M059J (cell line): ENCODE data around the gene TMEM100. TPM values are rescaled to one million over a fixed set of nuclear protein-coding genes. Genes with fewer than 3 reads are reported as not detected.

Experiments
- DNase-seq: peaks from one replicate; pipeline ENCODE4 v3.0.0-alpha.2; 2012; ENCODE audit warnings: low read depth
- total RNA-seq: library from RNA; depleted of rRNA; stranded (reverse); fragments of >200 nt; shearing (Covaris generic); gene quantifications from 2 replicates; pipeline ENCODE4 v1.2.3, GENCODE V29; 2014; rRNA removed

The TMEM100 gene
- total RNA-seq = 0.07 and 0.22 TPM in 2 replicates

GRCh38 chr17:55722742-55723487 is at the start of gene TMEM100:
TSS of gene TMEM100 (minus strand) at chr17:55722864. CDS start at chr17:55721070, 1,794 bp downstream.
- DNase-seq = peak; percentile 76

DNA sequence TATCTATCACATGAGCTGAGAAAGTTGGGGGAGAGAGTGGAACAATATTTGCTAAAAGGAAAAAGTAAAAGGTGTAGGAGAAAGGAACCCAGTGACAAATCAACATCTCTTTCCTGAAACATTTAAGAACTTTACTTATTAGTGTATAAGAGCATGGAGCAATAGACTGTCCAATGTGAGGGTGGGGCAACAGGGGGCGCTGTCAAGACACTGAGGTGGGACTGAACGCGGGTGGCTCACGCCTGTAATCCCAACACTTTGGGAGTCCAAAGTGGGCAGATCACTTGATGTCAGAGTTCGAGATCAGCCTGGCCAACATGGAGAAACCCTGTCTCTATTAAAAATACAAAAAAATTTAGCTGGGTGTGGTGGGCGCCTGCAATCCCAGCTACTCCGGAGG is 49.4 kb upstream of the TMEM100 start:
- no peak for DNase-seq

DNA sequence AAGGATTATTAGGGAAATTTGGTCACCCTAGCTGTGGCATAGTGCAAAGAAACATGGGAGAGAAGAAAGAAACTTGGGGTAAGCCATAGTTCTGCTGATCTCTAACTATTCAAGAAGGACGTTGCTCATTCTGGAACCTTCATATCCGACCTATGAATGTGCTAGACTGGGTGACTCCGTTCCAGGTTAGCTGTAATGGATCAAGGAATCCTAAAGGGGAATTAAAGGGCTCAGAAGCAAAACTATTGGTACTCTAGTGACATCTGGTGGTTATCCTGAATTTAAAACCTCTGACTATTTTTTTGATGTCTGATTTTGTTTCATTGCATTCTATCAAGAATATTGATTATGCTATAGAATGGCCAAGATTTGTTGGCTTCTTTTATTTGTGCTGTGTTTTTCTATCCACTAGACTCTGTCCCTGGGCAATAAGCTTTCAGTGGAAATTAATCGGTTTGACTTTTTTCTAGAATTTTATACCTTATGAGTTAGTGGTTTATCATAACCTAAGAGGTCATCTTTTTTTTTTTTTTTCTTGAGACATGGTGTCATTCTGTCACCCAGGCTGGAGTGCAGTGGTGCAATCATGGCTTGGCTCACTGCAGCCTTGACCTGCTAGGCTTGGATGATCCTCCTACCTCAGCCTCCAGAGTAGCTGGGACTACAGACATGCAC is 47.7 kb upstream of the TMEM100 start:
- DNase-seq = peak; percentile 69

GRCh38 chr17:55769625-55770000 is 46.9 kb upstream of the TMEM100 start:
- peak; percentile 81 for DNase-seq

DNA sequence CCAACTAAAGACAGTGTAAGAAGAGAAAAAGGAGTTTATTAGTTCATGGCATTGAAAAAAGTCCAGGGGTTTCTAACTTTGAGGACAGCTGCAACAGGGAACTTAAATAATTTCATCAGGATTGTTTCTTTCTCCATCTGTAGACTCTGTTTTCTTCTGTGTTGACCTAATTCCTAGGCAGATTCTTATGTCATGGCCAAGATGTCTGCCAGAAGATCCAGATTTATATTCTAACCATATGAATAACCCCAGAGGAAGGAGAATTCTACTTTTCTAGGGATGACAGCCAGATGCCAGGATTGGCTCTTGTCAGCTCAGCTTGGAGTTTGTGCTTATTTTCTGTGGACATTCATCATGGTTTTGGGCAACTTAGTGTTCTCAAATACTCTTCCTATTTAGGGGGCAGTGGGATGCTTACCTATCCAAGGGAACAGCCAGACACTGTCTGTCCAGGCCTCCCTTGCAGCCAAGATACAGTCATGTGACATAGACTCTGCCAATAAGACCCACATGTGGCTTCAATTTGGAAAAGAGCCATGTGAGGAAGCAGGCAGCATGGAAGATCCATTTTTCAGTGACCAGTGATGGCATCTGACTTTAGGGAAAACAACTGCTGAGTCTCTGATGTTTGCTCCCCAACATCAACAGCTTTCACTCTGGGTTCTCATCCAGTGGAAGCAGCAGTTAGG is 46.4 kb upstream of the TMEM100 start:
- peak; percentile 37 for DNase-seq

DNA sequence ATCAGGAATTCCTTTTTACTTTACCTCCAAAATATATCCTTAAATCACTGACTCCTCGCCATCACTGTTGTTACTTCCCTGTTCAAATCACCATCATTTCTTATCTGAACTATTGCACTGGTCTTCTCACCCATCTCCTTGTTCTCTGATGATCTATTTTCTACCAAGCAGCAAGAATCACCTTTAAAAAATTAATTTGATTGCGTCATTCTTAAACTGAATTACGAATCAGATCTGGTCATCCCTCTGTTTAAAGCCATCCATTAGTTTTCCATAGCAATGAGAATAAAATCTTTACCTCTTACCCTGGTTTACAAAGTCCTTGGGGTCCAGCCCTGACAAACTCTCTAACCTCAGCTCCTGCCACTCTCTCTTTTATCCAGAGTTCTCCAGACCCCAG is 42.8 kb upstream of the TMEM100 start:
- no peak for DNase-seq

- DNase-seq = peak; percentile 34
These were observed 41.9 kb upstream of the TMEM100 start for GRCh38 chr17:55764610-55765009.

DNA sequence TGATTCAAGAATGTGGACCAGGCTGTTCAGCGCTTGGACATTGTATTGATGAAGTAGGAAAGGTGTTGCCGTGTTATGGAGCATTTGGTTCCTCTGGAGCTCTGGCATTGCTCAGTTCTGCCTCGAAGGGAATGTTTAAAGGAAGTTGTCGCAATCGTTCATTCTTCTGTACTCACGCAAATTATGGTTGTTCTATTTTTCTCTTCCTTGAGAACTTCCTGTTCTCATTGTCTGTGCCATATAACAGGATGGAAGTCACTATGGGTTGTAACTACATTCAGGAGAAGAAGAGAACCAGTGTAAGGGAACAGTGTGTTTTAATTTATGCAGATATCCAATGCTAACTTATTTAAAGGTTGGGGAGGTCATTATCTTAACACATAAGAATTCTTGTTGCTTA is 41.2 kb upstream of the TMEM100 start:
- no peak for DNase-seq

DNA sequence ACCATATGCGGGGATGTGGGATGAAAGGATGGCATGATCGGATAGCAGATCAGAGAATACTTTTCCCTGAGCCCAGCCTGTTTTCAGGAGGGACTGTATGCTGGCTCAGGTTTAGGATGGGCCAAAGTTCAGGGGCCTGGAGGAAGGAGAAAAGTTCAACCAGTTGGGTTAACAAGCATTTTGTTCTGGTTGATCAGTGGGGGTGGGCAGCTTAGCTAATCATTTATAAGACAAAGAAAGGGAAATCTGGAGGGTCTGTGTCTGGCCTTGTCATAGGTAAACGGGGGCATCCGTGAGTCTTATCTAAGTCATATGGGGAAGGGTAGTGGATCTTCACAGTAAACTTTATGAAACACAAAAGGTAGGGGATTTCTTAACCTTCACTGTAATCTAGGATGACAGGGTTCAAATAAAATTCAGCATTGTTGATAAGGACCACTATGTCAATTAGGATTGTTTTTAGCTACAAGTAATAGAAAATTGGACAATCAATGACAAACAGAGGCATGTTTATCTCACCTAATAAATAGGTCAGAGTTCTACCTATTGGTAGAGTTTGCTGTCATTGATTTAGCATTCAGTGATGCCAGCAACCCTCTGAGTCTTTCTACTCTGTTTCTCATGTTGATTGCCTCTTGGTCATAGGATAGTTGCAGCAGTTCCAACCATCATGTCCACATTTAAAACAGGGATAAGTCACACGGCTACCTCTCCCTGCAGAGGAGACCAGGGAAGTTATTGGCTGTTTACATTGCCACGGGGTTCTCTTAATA is 39.6 kb upstream of the TMEM100 start:
- no peak for DNase-seq

DNA sequence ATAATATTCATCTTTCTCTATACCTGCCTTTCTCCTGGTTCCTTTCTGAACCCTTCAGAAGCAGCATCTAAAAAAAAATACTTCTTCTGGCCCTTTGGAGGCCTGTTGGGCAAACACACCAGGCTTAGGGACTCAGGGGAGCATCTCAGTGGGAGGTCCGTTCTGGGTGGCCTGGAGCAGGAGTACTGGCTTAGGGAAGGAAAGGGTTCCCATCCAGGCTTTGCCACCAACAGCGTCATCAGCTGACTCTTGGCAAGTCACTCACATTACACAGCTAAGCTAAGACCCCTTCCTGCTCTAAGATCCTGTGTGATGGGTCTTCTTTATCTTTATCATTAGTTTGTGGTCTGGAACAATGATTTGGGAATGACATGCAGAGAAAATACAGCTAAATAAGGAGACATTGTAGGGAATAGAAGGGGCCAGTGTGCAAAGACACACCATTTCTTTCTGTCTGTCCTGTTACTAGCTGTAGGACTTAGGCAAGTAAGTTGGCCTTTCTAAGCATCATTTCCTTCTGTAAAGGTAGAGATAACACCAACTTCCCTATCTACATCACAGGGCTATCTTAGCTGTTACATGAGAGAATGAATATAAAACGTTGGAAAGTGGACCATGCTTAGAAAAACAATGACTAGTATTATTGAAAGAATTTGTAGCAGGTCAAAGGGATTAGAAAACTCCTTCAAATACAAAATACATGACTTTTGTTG is 38.1 kb upstream of the TMEM100 start:
- no peak for DNase-seq

DNA sequence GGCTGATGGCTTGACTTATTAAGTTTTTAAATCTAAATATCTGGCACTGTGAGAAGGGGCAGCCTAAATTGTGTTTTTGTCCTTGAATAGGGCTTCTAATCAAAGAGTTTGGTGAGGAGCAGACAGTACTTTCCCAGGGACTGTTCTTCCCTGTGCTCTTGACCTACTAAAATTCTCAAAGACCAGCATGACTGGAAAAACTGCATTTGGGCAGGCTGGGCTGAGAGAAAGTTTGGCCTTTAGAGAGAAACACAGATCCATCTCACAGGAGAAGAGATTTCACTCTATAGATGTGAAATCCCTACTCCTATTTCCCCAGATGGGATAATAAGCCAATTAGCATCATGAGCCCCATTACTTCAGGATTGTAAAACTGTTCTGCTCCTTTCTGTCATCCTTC is 35.5 kb upstream of the TMEM100 start:
- DNase-seq = no peak

- DNase-seq = no peak
These were observed 35.0 kb upstream of the TMEM100 start for GRCh38 chr17:55757659-55758058.

DNA sequence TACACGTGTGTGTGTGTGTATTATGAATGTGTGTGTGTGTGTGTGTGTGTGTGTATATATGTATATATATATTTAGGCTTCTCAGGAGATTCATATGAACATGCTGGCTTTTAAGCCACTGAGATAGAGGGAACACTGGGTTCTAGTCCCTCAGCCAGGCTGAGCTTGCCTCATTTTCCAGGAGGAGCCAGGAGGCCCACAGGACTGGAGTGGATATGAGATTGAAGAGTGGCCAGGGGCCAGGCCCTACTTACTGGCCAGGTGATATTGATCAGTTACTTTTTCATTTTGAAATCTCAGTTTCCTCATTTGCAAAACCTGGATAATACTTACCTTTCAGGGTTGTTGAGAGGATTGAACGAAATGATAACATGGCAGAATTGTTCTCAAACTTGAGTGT is 34.0 kb upstream of the TMEM100 start:
- DNase-seq = no peak

DNA sequence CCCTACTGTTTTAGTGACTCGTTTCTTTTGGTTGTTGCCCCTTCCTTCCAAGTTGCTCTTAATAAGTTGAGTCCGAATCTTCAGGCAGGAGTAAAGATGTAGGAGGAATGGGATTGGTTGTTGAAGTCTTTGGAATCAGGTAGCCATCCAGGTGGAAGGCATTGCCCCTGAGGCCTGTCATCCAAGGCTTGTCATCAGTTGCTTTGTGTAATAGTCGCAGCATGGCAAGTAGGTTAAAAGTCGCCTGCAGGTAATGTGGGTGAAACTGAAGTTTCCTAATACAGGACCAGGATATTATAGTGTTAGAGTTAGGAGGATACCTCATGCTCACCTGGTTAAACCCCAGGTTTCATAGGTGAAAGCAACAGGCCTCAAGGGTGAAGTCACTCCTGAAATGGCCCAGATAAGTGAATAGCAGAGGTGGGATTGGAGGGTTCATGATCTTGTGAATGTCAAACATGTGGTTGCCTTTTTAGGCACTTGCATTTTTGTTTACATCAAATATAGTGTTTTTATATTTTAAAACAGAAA is 29.1 kb upstream of the TMEM100 start:
- DNase-seq = no peak

DNA sequence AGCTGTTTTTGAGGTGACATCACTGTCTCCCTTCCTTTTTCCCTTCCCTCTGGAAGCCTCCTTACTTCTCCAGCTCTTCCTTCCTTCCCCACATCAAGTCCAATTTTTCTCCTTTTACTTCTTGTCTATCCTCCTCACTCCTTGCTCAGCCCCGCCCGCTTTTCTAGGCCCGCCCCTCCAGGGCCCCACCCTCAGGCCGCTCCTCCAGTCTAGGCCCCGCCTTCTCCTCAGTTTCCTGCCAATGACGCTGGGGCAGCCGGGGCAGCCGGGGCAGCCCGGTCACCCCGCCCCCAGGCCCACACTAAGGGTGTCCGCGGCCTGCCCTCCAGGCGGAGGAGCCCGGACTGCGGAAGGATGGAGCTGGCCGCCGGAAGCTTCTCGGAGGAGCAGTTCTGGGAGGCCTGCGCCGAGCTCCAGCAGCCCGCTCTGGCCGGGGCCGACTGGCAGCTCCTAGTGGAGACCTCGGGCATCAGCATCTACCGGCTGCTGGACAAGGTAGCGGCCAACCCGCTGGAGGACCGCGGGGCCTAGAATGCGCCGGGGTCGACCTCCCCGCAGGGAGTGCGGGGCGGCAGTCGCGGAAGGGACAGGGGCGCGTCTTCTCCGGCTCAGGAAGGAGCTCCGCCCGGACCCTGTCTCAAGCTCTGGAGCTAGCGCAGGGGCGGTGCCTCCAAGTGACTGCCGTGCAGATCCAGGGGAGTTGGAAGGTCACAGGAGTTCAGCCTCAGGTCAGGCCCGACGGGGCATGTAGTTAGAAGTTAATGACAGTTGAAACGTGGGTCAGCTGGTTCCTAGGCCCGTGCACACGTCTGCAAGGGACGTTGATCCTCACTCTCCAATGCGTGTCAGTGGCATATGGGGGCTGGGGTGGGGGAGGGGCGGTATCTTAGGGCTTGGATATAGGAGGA is 28.3 kb upstream of the TMEM100 start, which contains the start of gene PCTP:
Gene PCTP (plus strand): TSS at position 302 of the 908 bp plus-strand sequence. CDS start 53 bp downstream, at position 355.
- DNase-seq = peak; percentile 93

DNA sequence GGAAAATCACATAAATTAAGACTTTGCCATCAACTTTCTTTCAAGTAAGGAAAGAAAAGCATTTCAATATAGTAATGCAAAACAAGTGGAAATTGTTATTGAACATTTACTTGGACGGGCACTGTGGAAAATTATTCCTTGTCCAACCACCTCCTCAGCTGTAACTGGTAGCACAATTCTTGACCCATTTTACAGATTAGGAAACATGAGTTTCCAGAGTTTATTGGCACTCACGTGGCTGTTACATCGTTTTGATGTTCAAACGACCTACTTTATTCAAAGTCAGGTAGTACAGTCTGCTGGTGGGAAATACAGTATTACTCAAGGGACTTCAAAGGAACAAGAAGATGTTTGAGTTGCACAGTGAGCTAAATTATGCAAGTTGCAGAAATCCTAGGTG is 27.3 kb upstream of the TMEM100 start:
- DNase-seq = no peak

- no peak for DNase-seq
These were observed 26.2 kb upstream of the TMEM100 start for GRCh38 chr17:55748841-55749240.

DNA sequence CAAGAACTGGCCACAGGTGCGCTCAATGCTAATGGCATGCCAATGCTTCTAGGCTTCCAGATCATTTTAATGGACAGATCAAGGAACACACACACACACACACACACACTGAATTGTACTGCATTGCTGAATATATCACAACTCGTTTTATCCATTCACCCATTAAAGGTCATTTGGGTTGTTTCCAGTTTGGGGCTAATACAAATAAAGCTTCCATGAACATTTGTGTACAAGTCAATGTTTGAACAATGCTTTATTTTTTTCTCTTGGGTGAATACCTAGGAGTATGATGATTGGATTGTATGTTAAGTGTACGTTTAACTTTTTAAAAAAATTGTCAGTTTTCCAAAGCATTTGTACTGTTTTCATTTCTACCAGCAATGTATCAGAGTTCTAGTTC is 24.5 kb upstream of the TMEM100 start:
- DNase-seq = no peak

DNA sequence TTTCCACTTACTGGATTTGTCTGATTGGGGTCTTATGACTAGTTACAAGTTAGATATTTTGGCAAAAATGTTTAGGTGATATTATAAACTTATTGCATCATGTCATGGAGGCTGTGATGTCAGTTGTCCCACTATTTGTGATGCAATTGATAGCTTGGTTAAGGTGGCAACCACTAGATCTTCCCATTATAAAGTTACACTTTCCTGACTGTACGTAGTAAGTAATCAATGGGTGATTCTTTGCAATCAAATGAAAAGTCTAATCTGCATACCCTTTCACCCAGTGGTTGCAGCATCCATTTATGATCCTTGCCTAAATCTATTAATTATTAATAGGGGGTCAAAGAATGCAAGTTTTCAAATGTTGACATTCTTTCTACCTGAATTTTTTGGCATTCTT is 23.8 kb upstream of the TMEM100 start:
- DNase-seq = no peak

- DNase-seq = no peak
These were observed 22.6 kb upstream of the TMEM100 start for GRCh38 chr17:55745258-55745657.
